HG02870 (cell line): ENCODE results near the gene GTF3C4.

ENCODE experiments used
- ATAC-seq: cut with Tn5 transposase; IDR thresholded peaks from one replicate; pipeline ENCODE4 v1.9.1; 2021; ENCODE audit warnings: mild to moderate bottlenecking, moderate library complexity; ENCODE audit not compliant: unreplicated experiment

The GTF3C4 gene

DNA sequence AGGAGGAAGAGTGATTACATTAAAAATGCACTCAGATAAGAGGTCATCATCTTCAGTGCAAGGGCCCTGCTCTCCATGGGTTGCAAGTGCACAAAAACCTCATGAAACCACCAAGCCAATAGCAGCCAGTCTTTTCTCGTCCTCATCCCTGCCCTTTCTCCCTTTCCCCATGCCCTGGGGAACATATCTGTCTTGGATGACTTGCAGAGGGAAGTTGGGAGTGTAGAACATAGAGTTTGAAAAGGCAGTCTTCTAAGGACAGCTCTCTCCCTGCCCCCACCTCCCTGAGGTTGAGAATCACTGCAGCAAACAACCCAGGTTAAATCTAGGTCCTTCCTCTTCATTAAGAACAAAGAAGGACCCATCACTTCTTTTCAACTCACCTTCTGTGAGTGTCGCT is 22.5 kb upstream of the GTF3C4 start:
- ATAC-seq: no peak

DNA sequence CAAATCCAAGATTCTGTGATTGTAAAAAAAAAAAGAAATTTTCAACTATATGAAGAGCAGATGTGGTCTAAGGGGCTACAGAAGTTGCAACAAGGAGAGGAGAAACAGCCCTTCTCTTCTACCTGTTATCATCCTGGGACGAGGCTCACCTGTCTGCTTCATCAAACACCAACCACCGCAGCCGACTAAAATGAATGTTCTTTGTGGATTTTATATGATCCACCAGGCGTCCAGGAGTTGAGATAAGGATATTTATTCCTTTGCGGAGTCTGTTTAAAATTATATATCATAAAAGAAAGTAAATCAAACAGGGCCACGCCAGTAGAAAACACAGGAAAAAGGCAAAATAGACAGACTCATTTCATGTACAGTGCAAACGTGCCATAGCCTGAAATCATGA is 22.0 kb upstream of the GTF3C4 start:
- ATAC-seq: no peak

DNA sequence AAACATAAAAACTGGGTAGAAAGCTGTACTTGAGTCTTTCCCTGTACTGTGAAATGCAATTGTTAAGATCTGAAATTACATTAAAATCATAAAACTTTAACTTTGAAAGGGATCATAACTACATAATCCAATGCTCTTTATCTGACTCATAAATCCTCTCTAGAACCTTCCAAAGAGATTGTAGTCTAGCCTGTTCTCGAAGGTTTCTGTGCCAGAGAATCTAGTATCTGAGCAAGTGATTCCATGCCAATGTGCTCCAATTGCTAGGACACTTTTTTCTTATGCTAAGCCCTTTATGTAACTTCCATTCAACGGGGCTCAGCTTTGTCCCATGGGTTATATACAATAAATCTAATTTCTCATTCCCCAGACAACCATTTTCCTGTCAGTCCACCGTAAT is 21.6 kb upstream of the GTF3C4 start:
- ATAC-seq: no peak

DNA sequence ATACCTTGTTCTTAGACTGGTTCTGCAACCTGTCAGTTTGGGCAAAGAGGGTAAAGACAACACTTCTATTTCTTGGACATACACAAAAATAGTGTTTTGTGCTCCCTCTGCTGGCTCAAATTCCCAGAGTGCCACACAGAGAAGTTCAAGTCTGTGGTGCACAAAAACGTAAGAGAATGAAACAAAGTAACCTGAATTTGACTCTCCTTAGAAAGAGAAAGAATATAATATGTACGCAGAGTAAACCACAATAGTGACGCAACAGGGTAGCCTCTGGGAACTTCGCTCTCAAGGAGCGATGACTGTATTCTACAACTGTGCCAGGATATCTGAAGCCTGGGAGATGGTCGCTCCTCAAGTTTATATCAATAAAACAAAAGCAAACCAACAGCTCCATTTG is 19.0 kb upstream of the GTF3C4 start:
- ATAC-seq: no peak

DNA sequence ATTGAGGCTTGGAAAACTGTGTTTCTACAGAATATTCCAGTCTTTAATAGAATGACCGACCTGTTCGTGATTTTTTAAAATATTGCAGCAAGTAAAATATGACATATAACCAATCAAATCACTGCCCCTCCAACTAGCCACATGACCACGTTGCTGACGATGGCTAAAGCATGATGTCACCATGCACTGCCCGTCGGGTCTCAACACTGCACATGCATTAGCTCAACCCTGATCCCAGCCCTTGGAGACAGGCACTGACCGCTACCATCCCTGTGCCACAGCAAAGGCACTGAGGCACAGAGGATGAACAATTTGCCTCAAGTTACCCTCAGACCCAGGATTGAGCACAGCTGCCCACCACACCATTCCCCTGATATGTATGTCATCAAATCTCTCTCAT is 14.0 kb upstream of the GTF3C4 start:
- no peak for ATAC-seq

DNA sequence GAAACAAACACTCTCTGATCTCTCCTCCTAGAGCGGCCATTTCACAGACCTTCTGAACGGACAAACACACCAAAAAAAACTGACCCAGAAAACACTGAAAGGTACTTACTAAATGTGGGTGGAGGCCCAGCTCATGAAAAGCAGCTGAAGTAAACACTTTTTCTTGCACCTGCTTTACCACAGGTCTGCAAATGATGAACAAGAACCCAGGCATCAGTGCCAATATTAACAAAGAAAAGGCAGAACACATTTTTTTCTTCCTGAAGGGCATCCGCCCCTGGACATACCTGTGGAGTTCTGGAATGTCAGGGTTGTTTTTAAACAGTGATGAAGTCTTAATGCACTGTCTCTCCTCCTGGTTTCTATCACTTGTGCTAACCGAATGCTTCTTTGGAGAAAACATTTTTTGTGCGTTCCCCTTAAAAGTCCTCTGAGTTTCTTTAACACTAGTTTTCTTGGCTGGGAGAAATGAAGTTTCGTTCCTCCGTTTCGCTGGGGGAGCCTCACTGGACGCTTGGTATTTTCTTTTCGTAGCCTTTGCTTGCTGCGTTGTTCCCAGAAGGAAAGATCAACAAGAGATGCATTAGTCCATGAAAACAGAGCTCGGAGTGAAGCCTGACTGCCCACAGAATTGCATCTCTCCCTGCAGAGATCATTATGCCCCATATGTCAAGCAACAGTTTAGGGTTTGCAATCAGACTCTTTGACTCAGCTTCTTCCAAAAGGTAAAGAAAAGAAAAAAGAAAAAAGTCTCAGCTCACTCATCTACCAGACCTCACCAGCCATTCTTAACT is 7.9 kb upstream of the GTF3C4 start:
- no peak for ATAC-seq

DNA sequence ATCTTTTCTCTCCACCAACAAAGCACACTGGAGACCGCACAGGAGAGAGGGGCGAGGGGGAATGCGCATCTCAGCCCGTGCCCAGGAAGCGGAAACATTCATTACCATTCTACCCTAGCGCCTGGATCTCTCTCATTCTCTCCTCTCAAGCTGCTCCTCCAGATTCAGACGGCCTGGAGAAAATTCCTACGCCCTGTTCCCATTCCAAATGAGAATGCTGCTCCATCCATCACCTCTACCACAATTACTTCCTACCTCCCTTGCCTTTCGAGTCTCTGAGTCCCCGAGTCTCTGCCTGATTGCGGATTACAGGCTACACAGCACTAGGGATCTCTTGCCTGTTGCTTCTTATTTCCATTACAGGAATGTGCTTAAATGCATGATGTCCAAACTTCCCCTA is 7.1 kb upstream of the GTF3C4 start:
- ATAC-seq: no peak

DNA sequence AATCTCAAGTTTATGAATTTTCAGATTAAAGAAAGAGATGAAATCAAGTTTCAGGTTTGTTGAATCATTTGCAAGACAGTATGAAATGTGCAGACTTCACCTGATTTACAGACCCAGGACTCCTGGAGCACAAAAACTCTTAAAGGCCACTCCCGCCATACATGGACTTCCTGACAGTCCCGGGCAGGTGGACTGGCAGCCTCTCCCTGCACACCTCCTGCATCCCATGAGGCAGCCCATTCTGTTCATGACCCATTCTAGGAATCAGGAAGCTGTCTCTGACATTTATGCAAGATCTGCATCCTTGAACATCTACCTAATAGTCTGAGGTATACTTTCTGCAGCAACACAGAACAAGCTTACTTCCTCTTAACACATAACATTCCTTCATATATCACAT is 6.4 kb upstream of the GTF3C4 start:
- no peak for ATAC-seq

DNA sequence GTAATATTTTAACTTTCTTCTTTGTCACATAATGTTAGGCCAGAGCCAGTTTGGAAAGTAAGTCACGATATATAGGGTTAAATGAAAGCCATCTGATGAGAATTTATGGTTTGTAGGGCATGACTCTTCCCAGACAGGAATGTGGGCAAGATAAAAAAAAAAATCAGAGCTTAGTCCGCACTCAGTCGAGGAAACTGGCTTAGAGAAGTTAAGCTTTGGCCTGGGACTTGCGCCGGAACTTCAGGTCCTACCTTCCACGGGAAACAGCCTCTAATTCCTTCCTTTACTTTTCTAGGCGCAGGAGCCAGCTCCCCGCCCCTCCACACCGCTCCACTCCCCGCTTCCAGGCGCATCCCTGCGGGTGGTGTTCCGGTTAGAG is 956 bp upstream of the GTF3C4 start:
- no peak for ATAC-seq

DNA sequence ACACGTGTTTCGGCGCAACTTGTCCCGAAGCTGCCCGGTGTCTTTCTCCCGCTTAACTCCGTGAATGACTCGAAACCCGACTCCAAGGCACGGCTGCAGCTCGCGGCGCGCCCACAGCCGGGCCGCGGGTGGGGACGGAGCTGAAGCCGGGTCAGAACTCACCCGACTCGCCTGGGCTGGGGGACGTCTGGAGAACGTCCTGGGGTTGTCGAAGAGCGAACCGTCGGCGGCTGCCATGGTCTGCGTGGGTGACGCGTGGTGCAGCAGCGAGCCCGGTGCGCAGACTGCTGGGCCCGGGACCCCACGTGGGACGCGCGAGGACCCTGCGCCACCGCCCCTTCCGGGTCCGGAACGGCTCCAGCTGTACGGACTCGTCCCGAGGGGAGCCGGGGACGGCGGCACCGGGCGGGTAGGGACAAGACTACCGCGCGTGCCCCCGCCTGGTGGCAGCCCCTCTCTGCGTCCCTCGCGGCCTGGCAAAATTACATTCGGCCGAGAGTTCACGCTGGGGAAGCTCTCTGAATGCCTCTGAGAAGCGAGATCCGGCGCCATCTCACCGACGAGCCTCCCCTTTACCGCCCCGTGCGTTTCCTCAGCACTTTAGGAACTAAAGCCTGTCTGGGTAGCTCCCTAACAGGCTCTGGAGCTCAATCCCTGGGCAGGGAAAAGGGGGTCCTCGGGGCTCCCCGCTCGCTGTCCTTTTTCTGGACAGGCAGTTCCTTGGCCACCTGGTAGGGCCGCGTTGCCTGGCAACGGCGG is 387 bp upstream of the GTF3C4 start, which contains the start of gene DDX31:
DDX31 (minus strand) TSS at position 286 of the 759 bp plus-strand sequence; CDS start at position 237, 49 bp downstream.
- ATAC-seq: peak; percentile 69

DNA sequence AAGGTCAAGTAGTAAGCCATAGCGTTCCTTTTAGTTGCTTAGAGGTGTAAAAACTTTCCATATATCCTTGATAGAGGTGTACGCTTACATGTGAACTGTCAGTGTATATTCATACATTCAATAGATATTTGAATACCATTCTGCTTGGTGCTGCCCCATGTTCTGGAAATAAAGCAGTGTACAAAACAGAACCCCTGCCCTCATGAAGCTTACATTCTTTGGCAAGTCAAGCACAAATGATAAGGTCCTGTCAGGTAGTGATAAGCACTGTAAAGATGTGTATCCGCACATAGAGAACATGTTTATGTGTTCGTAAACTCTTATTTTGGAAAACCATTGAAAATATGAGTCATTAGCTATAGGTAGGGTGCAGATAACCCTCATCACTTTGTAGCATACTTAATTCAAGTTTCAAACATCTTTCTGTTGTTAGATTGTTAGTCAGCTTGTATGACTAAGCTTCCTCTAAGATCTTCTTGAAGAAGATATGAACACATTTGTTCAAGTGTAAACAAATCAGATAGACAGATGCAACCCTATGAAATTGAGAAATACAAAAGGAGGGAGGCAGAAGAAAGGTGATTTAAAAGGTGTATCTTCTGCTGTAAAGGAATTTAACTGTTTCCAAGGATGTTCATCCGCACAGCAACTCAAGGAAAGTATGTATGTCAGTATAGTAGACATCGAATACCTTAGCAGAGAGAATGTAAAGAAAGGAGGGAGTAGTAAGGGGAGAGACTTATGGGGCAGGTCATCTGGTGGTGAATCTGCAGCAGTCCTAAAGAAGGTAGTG is 1.6 kb downstream of the GTF3C4 start:
- ATAC-seq: no peak

DNA sequence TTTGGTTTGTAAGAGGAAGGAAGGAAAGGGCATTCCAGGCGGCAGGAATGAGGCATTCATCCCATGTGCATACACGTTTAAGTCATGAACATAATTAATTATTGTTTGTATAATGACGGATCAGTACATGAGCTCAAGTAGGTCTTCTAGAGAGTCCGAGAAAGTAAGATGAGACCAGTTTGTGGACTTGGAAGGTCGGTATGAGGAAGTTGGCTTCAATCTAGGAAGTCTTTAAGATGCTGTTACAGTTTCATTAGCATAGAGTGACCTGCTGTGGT is 2.1 kb downstream of the GTF3C4 start:
- ATAC-seq: no peak

DNA sequence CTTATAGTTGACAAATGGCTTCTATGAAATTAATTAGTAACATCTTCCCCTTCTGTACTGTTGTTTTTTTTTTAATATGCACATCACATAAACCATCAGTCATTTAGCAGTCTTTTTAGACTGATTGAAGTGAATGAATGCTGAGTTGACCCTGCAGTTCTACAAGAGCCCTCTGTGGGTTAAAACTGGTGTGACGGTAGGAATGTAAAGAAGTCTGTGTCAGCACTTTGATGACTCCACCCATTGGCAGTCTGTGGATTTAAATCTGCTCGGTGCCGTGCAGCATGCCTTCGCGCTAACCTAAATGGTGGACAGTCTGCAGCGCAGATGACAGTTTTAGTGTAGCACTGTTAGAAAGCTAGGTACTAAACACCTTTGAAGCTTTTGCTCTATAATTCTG is 3.1 kb downstream of the GTF3C4 start:
- no peak for ATAC-seq

DNA sequence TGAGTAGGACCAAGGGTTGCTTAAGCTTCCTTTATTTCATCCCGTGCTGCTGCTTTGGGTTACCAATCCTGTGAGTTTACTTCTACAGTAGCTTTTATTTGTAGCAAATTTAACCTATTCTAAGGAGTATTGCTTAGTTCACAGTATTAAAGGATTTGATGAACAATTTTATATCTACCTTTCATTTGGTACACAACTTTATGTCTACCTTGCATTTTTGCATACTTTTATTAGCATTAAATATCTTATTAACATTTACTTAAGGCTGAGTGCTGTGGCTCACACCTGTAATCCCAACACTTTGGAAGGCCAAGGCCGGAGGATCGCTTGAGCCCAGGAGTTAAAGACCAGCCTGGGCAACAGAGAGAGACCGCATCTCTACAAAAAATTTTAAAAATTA is 4.2 kb downstream of the GTF3C4 start:
- no peak for ATAC-seq

DNA sequence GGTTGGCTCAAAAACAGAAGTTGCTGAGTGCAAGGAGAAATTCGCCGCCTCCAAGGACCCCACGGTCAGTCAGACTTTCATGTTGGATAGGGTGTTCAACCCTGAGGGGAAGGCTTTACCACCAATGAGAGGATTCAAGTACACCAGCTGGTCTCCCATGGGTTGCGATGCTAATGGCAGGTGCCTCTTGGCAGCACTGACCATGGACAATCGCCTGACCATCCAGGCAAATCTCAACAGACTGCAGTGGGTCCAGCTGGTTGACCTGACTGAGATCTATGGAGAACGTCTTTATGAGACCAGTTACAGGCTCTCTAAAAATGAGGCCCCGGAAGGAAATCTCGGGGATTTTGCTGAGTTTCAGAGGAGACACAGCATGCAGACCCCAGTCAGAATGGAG is 7.7 kb downstream of the GTF3C4 start:
- ATAC-seq: no peak

DNA sequence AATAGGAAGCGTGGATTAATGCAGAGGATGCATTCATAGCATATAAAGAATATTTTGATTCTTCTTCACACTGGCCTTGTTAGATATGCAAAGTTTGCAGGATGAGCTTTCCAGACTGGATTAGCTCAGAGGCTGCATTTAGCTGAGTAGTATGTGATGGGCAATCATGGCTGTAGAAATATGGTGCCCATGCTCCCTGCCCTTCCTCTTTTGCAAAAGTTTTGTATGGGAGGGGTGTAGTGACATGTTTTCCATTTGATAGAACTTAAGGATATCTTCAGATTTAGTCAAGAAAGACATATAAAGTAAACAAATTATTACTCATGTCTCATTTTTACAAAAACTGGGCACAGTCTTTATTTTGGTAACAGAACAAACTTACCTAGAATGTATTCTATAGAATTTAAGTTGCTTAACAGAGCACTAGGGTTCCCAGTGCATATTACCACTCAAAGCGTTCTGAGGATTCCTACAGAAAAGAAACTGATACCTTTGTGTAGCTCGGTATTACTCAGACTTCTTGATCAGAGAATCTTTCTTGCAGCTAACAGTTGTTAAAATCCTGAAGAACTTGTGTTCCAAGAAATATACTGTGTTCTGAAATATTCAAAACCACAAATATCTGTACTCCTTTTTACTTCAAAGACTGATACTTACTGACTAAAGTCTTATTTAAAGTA is 9.8 kb downstream of the GTF3C4 start:
- ATAC-seq: no peak

DNA sequence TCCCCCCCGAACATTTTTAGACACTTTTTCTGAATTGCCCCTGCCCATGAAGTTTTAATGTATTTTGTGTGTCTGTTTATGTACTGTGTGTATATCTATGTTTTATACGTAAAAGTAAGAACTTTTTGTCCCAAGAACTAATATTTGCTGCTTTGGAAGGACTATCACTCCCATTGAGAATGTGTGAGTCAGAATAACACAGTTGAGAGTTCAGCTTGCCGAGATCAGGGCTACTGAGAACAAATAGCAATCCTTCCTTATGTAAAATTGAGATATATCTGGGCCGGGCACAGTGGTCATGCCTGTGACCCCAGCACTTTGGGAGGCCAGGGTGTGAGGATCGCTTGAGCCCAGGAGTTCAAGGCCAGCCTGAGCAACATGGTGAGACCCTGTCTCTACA is 11.3 kb downstream of the GTF3C4 start:
- no peak for ATAC-seq

DNA sequence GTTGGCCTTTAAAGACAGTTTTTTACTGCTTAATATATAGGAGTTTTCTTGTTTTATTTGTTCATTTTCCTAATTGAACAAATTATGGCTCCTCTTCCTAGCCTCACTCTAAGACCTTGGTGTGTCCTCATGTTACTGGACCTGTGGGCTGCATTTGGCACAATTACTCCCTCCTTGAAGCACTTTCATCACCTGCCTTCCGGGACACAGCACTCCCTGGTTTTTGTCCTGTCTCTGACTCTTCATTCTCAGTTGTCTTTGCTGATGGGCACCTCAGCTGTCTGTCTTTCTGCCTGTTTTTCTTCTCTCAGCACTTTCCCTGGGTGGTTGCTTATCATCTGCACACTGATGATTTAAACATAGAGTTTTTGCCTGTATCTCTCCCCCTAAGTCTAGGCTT is 13.6 kb downstream of the GTF3C4 start:
- no peak for ATAC-seq

DNA sequence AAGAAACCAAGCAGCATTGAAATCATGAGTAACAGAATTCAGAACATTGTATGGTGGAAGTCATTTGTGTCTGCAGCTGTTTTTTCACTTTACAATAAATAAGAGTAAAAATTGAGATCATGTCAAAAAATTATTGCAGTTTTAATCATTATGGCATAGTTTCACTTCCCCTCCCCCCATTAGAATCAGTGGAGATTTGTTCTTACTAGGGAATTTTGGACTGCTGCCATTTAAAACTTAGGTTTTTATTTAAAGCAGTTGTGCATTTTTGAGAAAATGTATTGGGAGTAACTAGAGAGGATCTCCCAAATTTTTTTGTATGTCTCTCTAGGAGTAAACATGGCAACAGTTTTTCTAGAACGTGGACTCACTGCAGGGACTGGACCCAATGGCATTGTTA is 20.4 kb downstream of the GTF3C4 start:
- ATAC-seq: no peak

DNA sequence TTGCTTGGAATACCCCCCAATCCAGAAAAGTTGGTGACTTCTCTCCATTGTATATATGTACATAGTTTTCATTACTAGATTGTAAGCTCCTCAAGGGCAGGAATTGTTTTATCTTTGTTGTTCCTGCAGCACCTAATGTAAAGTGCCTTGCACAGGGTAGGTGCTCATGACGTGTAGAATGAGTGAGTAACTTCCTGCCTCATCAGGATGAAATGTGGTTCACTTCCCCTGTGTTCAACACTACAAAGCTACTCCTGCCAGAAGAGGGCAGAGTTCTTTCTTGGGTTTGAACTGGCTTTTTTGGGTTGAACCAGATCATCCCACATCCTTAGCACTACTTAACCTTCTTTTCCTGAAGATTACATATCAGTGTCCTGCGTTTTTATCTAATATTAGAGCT is 23.9 kb downstream of the GTF3C4 start:
- ATAC-seq: no peak

DNA sequence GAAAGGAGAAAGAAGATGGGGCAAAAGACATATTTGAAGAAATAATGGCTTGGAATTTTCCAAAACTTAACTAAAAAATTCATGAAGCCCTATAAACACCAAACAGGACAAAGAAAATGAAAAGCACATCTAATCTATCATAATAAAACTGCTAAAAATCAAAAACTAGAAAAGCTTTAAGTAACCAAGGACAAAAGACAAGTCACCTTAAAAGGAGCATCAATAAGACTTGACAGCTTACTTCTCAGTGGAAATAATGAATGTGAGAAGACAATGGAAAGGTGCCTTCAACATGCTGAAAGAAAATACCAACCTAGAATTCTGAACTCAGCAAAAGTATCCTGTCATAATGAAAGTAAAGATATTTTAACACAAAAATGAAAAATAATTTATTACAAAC is 27.0 kb downstream of the GTF3C4 start:
- ATAC-seq: no peak
